SK-N-SH (cell line): ENCODE measurements around the gene KANSL3. TPM values are rescaled to one million over a fixed set of nuclear protein-coding genes. Genes with fewer than 3 reads are reported as not detected.

Source experiments
- CTCF ChIA-PET: fragments of 300-600, 350-600 bp; formaldehyde crosslinking; extraction: SDS; loops from one replicate; lab custom pipeline; 2021; lab: Yijun Ruan, JAX
- POLR2A ChIA-PET: fragments of 350-600 bp; sonication (Branson Sonifier 250); formaldehyde crosslinking; extraction: SDS; loops from one replicate; lab custom pipeline; 2020; ENCODE audit warnings: antibody characterized with exemption, inconsistent platforms; lab: Yijun Ruan, JAX
- DNase-seq: peaks from one replicate; pipeline ENCODE4 v3.0.0; 2012
- H2AFZ ChIP-seq: fragments of 200-600 bp; sonication (generic); 2 replicates; pipeline ENCODE4 v1.8.1; 2016; ENCODE audit warnings: antibody characterized with exemption, mild to moderate bottlenecking, low read depth
- H3F3A ChIP-seq: fragments of 200-600 bp; sonication (generic); replicated peaks from 2 replicates; pipeline ENCODE3; 2016; ENCODE audit warnings: antibody characterized with exemption, mild to moderate bottlenecking; ENCODE audit not compliant: insufficient read depth
- H3K27ac ChIP-seq, 2 experiments: fragments of 200-500 bp in 1 of 2; fragments of 200-600 bp in 1 of 2; sonication (Bioruptor generic) in 1 of 2; sonication (generic), shearing (Covaris generic) in 1 of 2; 2 replicates each; pipeline versions ENCODE4 v1.5.1 to v1.6.1; 2014 to 2016; ENCODE audit warnings: low read depth in 2 of 2, inconsistent platforms in 1 of 2, low read length in 1 of 2, mild to moderate bottlenecking in 1 of 2, mixed read lengths in 1 of 2
- H3K27me3 ChIP-seq: fragments of 200-600 bp; sonication (generic), shearing (Covaris generic); 2 replicates; pipeline ENCODE4 v1.6.1; 2016; ENCODE audit warnings: mixed run types; ENCODE audit not compliant: insufficient read depth
- H3K36me3 ChIP-seq, 2 experiments: fragments of 200-500 bp in 1 of 2; fragments of 200-600 bp in 1 of 2; sonication (Bioruptor generic) in 1 of 2; sonication (generic) in 1 of 2; replicated peaks in 1 of 2; 2 replicates each; pipeline versions ENCODE3 to v1.5.1; 2014 to 2016; ENCODE audit warnings: low read length in 1 of 2, mild to moderate bottlenecking in 1 of 2; ENCODE audit not compliant: insufficient read depth in 2 of 2, control insufficient read depth in 1 of 2
- H3K4me1 ChIP-seq, 2 experiments: fragments of 200-500 bp in 1 of 2; fragments of 200-600 bp in 1 of 2; sonication (Bioruptor generic) in 1 of 2; sonication (generic), shearing (Covaris generic) in 1 of 2; 2 replicates each; pipeline versions ENCODE4 v1.5.1 to v1.6.1; 2014 to 2016; ENCODE audit warnings: low read depth in 1 of 2, low read length in 1 of 2, mixed run types in 1 of 2; ENCODE audit not compliant: insufficient read depth in 2 of 2, control insufficient read depth in 1 of 2
- H3K4me2 ChIP-seq: fragments of 200-600 bp; sonication (generic), shearing (Covaris generic); 2 replicates; pipeline ENCODE4 v1.6.1; 2017; ENCODE audit warnings: mixed run types
- H3K4me3 ChIP-seq, 2 experiments: fragments of 200-500 bp in 1 of 2; fragments of 200-600 bp in 1 of 2; sonication (Bioruptor generic) in 1 of 2; sonication (generic), shearing (Covaris generic) in 1 of 2; 2 replicates each; pipeline versions ENCODE4 v1.5.1 to v1.8.1; 2014 to 2016; ENCODE audit warnings: low read depth in 2 of 2, inconsistent platforms in 1 of 2, low read length in 1 of 2, mild to moderate bottlenecking in 1 of 2, mixed read lengths in 1 of 2, moderate library complexity in 1 of 2
- H3K79me2 ChIP-seq: fragments of 200-600 bp; sonication (generic); 2 replicates; pipeline ENCODE4 v1.8.1; 2017; ENCODE audit warnings: mild to moderate bottlenecking; ENCODE audit not compliant: insufficient read depth
- H3K9ac ChIP-seq: fragments of 200-600 bp; sonication (generic); 2 replicates; pipeline ENCODE4 v1.6.1; 2017; ENCODE audit warnings: mixed run types
- H3K9me2 ChIP-seq: fragments of 200-600 bp; sonication (generic); 2 replicates; pipeline ENCODE4 v1.6.1; 2017; ENCODE audit warnings: mixed run types
- H3K9me3 ChIP-seq: fragments of 200-600 bp; sonication (generic); 2 replicates; pipeline ENCODE4 v1.6.1; 2017; ENCODE audit warnings: mixed run types, mild to moderate bottlenecking, moderate library complexity
- H4K20me1 ChIP-seq: fragments of 200-600 bp; sonication (generic); 2 replicates; pipeline ENCODE4 v1.6.1; 2017; ENCODE audit warnings: mild to moderate bottlenecking, mixed run types; ENCODE audit not compliant: insufficient read depth
- CHD2 ChIP-seq: fragments of 150-350 bp; IDR thresholded peaks from 2 replicates; pipeline ENCODE4 v1.6.1; 2018; ENCODE audit warnings: low read length; ENCODE audit not compliant: partially characterized antibody
- ELF1 ChIP-seq: IDR thresholded peaks from 2 replicates; pipeline ENCODE4 v1.4.0; 2012
- EP300 ChIP-seq, 2 experiments: IDR thresholded peaks; 2 replicates each; pipeline versions ENCODE4 v1.4.0 to v1.6.1; 2012; ENCODE audit warnings: borderline replicate concordance in 1 of 2, low read depth in 1 of 2, low read length in 1 of 2
- FOSL2 ChIP-seq: IDR thresholded peaks from 2 replicates; pipeline ENCODE4 v1.4.0; 2012; ENCODE audit warnings: low read depth, mild to moderate bottlenecking, moderate library complexity, borderline replicate concordance
- FOXJ3 ChIP-seq: sonication (generic); formaldehyde crosslinking; IDR thresholded peaks from 2 replicates; pipeline ENCODE4 v1.5.1; 2020; ENCODE audit warnings: mild to moderate bottlenecking, missing genetic modification reagents
- GABPA ChIP-seq: IDR thresholded peaks from 2 replicates; pipeline ENCODE4 v1.4.0; 2012; ENCODE audit warnings: low read depth, mild to moderate bottlenecking
- MXI1 ChIP-seq: IDR thresholded peaks from 2 replicates; pipeline ENCODE4 v1.6.1; 2012; ENCODE audit warnings: mild to moderate bottlenecking, low read depth, low read length, improper control_type of control experiment
- PBX3 ChIP-seq: IDR thresholded peaks from 2 replicates; pipeline ENCODE4; 2012
- POLR2AphosphoS5 ChIP-seq: IDR thresholded peaks from 2 replicates; pipeline ENCODE4 v1.6.1; 2012; ENCODE audit warnings: low read depth, low read length
- RCOR1 ChIP-seq: fragments of 150-350 bp; IDR thresholded peaks from 2 replicates; pipeline ENCODE4 v1.6.1; 2017; ENCODE audit warnings: antibody characterized with exemption, low read length
- REST ChIP-seq: IDR thresholded peaks from 2 replicates; pipeline ENCODE4 v1.6.1; 2012; ENCODE audit warnings: mild to moderate bottlenecking, low read depth, low read length, moderate library complexity
- RXRA ChIP-seq: IDR thresholded peaks from 2 replicates; pipeline ENCODE4 v1.4.0; 2012; ENCODE audit warnings: low read depth, mild to moderate bottlenecking, borderline replicate concordance
- SIN3A ChIP-seq: IDR thresholded peaks from 2 replicates; pipeline ENCODE4 v1.6.1; 2012; ENCODE audit warnings: low read depth, mild to moderate bottlenecking, low read length, moderate library complexity, borderline replicate concordance
- SMC3 ChIP-seq: IDR thresholded peaks from 2 replicates; pipeline ENCODE4 v1.6.1; 2012; ENCODE audit warnings: low read depth, low read length, improper control_type of control experiment
- TCF12 ChIP-seq: IDR thresholded peaks from 2 replicates; pipeline ENCODE4 v1.4.0; 2012
- TEAD4 ChIP-seq: IDR thresholded peaks from 2 replicates; pipeline ENCODE4 v1.4.0; 2012; ENCODE audit warnings: mild to moderate bottlenecking, borderline replicate concordance; ENCODE audit not compliant: insufficient read depth
- USF1 ChIP-seq: IDR thresholded peaks from 2 replicates; pipeline ENCODE4 v1.4.0; 2012; ENCODE audit warnings: low read depth, borderline replicate concordance
- ZBTB33 ChIP-seq: IDR thresholded peaks from 2 replicates; pipeline ENCODE4 v1.4.0; 2012; ENCODE audit warnings: low read depth, borderline replicate concordance
- WGBS: methylation state at CpG from one replicate; pipeline ENCODE4 v1.1.6; 2017; ENCODE audit warnings: low lambda C conversion rate; 5-methylcytosine and 5-hydroxymethylcytosine counted together
- polyA plus RNA-seq, 3 experiments: library from polyadenylated mRNA; depleted of rRNA; stranded (reverse); fragments of >200 nt; gene quantifications; 2 replicates each; pipeline ENCODE4 v1.2.3, GENCODE V29; 2012

KANSL3 gene
- polyA plus RNA-seq, 1 of the 3 experiments (the other 2 are of a cell fraction), result 10.7 TPM

- TF ChIP-seq TEAD4, result no peak
- TF ChIP-seq RCOR1, result no peak
- no peak for TF ChIP-seq FOSL2
- TF ChIP-seq POLR2AphosphoS5, result no peak
- no peak for TF ChIP-seq ELF1
- TF ChIP-seq CHD2, result no peak
- no peak for TF ChIP-seq ZBTB33
- no peak for TF ChIP-seq USF1
- TF ChIP-seq RXRA, result no peak
- TF ChIP-seq FOXJ3 (CRISPR knock-in tag), result no peak
These were observed 9.6 kb upstream of the KANSL3 start (continued) for GRCh38 chr2:96647681-96648080.

- peak; percentile 45 for DNase-seq
- no peaks in the 10 kb centered on the region for H3F3A ChIP-seq
- no peak within 1 kb of the TSS for H3K4me2 ChIP-seq
- no peaks in the 10 kb centered on the region for H3K9me3 ChIP-seq
- H3K27ac ChIP-seq, result no peak within 1 kb of the TSS
- no peaks in the 10 kb centered on the region; the same call in 1 of the 2 replicates for H4K20me1 ChIP-seq
- peaks cover under 1% of the 10 kb centered on the region; the same call in 1 of the 2 replicates for H3K79me2 ChIP-seq
- H3K4me3 ChIP-seq, result no peak within 1 kb of the TSS
- peaks cover 0 to 6% of the 10 kb centered on the region in 2 experiments; a peak in 1 of 4 replicates for H3K4me1 ChIP-seq
- H3K9me2 ChIP-seq, result no peaks in the 10 kb centered on the region
- ChIA-PET POLR2A (no interaction called here), CTCF (no interaction called here)
- WGBS, result 84% methylated on average over 10 of the region's 10 CpGs
- no peak for TF ChIP-seq USF1
- TF ChIP-seq GABPA, result no peak
- no peak for TF ChIP-seq PBX3
- no peak for TF ChIP-seq ELF1
- TF ChIP-seq SIN3A, result no peak
- no peak for TF ChIP-seq ZBTB33
- TF ChIP-seq REST, result no peak
- no peak for TF ChIP-seq SMC3
- TF ChIP-seq TCF12, result no peak
- TF ChIP-seq EP300 (IDR thresholded peaks at IDR 0.05; ENCODE audit: borderline replicate concordance in 1 of 2, low read depth in 1 of 2, low read length in 1 of 2), result no peak
- no peak for TF ChIP-seq FOXJ3 (CRISPR knock-in tag)
- TF ChIP-seq MXI1, result no peak
- no peak for TF ChIP-seq RXRA
- TF ChIP-seq FOSL2, result no peak
- no peaks in the 10 kb centered on the region for H3K36me3 ChIP-seq
- H3K9ac ChIP-seq, result no peak within 1 kb of the TSS
- no peaks in the 10 kb centered on the region for H3K27me3 ChIP-seq
- H2AFZ ChIP-seq, result peak within 1 kb of the TSS; percentile 63; the same call in 1 of the 2 replicates
These were observed 4.7 kb upstream of the KANSL3 start, which contains the start of gene FER1L5 for GRCh38 chr2:96642564-96643360. Gene FER1L5, plus strand, starts transcription at chr2:96642764. Its CDS starts 73 bp downstream, at chr2:96642837.
